ENCODE results near the gene PXYLP1.

DNA sequence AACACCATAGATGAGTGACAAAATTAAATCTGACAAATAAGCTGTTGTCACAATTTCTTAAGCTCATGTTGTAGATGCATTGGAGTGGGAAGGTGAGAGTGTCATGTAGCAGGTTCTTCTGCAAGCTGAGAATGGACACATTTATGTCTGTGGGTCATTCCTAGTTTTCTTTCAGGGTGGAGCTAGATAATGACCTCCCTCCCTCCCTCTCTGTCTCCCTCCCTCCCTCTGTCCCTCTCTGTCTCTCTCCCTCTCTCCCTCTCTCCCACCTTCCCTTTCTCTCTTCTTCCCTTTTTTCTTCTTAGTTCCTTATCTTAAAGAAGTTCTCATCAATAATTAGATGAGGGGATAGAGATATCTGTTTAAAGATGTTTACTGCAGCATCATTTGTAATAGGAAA is 36.0 kb downstream of the PXYLP1 start:
- TF ChIP-seq CTCF (IDR thresholded peaks at IDR 0.05; ENCODE audit: insufficient read depth, low read depth, low read length) = no peak
- TF ChIP-seq EZH2 (IDR thresholded peaks at IDR 0.05; ENCODE audit: insufficient read depth, low read length) = no peak

Data from astrocyte (in vitro differentiated cells and primary cell).